ENCODE measurements around the gene FAM219A. TPM values are rescaled to one million over a fixed set of nuclear protein-coding genes. Genes with fewer than 3 reads are reported as not detected.

The FAM219A gene
- total RNA-seq, 1 experiment from 2014 or later = 38.6 TPM

- Histone ChIP-seq H3K4me1 (ENCODE audit: control insufficient read depth, insufficient read depth, low read length) (no peaks in the 10 kb centered on the region), H3K4me3 (ENCODE audit: low read depth in 2 of 2, low read length in 2 of 2) (no peak overlapping the region), H3K9me3 (ENCODE audit: control insufficient read depth, insufficient read depth, low read depth, low read length) (no peaks in the 10 kb centered on the region), H3K27ac (ENCODE audit: low read length) (no peak overlapping the region), H3K27me3 (ENCODE audit: control insufficient read depth, insufficient read depth, low read length) (no peaks in the 10 kb centered on the region), H3K36me3 (ENCODE audit: control insufficient read depth, insufficient read depth, low read length) (no peaks in the 10 kb centered on the region; the same call in none of the 2 replicates)
- BruUV-seq (replicated peaks) = no TSS peak
- ATAC-seq (no peak), DNase-seq (ENCODE audit: low read depth, low spot score) (no peak)
- intact Hi-C loops (cut with micrococcal nuclease; ENCODE audit: unreplicated experiment) (no loop called here), in situ Hi-C loops (cut with HindIII; ENCODE audit: low pct_unique_long_range_greater_than_20kb, low sequenced_read_pairs) (no loop called here)
- CTCF ChIA-PET = no interaction called here
- TF ChIP-seq TCF7L2 (IDR thresholded peaks at IDR 0.05; ENCODE audit: low read depth, low read length) = no peak
- no peak for TF ChIP-seq SIN3A (IDR thresholded peaks at IDR 0.05; ENCODE audit: borderline replicate concordance, insufficient read depth, low read depth, low read length)
- TF ChIP-seq, protein P1, sequence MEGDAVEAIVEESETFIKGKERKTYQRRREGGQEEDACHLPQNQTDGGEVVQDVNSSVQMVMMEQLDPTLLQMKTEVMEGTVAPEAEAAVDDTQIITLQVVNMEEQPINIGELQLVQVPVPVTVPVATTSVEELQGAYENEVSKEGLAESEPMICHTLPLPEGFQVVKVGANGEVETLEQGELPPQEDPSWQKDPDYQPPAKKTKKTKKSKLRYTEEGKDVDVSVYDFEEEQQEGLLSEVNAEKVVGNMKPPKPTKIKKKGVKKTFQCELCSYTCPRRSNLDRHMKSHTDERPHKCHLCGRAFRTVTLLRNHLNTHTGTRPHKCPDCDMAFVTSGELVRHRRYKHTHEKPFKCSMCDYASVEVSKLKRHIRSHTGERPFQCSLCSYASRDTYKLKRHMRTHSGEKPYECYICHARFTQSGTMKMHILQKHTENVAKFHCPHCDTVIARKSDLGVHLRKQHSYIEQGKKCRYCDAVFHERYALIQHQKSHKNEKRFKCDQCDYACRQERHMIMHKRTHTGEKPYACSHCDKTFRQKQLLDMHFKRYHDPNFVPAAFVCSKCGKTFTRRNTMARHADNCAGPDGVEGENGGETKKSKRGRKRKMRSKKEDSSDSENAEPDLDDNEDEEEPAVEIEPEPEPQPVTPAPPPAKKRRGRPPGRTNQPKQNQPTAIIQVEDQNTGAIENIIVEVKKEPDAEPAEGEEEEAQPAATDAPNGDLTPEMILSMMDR (IDR thresholded peaks at IDR 0.05) = no peak
- TF ChIP-seq, protein P2, sequence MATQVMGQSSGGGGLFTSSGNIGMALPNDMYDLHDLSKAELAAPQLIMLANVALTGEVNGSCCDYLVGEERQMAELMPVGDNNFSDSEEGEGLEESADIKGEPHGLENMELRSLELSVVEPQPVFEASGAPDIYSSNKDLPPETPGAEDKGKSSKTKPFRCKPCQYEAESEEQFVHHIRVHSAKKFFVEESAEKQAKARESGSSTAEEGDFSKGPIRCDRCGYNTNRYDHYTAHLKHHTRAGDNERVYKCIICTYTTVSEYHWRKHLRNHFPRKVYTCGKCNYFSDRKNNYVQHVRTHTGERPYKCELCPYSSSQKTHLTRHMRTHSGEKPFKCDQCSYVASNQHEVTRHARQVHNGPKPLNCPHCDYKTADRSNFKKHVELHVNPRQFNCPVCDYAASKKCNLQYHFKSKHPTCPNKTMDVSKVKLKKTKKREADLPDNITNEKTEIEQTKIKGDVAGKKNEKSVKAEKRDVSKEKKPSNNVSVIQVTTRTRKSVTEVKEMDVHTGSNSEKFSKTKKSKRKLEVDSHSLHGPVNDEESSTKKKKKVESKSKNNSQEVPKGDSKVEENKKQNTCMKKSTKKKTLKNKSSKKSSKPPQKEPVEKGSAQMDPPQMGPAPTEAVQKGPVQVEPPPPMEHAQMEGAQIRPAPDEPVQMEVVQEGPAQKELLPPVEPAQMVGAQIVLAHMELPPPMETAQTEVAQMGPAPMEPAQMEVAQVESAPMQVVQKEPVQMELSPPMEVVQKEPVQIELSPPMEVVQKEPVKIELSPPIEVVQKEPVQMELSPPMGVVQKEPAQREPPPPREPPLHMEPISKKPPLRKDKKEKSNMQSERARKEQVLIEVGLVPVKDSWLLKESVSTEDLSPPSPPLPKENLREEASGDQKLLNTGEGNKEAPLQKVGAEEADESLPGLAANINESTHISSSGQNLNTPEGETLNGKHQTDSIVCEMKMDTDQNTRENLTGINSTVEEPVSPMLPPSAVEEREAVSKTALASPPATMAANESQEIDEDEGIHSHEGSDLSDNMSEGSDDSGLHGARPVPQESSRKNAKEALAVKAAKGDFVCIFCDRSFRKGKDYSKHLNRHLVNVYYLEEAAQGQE (IDR thresholded peaks at IDR 0.05; ENCODE audit: insufficient read depth in 1 of 2, low read depth in 2 of 2, low read length in 1 of 2) = no peak
- POLR2A ChIA-PET = no interaction called here
Observed at GRCh38 chr9:34396276-34397214, 61.8 kb downstream of the FAM219A start.

GRCh38 chr9:34392511-34392910, 65.9 kb downstream of the FAM219A start:
- POLR2A ChIA-PET = interaction anchor here (0.6 kb wide), 1 partner anchor 10 kb away, joined by 7 read pairs; no protein-coding TSS in a partner anchor
- no TSS peak for BruUV-seq (replicated peaks)

More at GRCh38 chr9:34392511-34392910, 65.9 kb downstream of the FAM219A start:
- Histone ChIP-seq H3K36me3 (ENCODE audit: control insufficient read depth, insufficient read depth, low read length) (no peaks in the 10 kb centered on the region), H3K4me3 (ENCODE audit: low read depth in 2 of 2, low read length in 2 of 2) (no peak overlapping the region), H3K27ac (ENCODE audit: low read length) (no peak overlapping the region), H3K4me1 (ENCODE audit: control insufficient read depth, insufficient read depth, low read length) (no peaks in the 10 kb centered on the region), H3K27me3 (ENCODE audit: control insufficient read depth, insufficient read depth, low read length) (no peaks in the 10 kb centered on the region), H3K9me3 (ENCODE audit: control insufficient read depth, insufficient read depth, low read depth, low read length) (no peaks in the 10 kb centered on the region)
- ATAC-seq (0 out of 2 replicates have a peak, but pooled peaks have one; percentile 53), DNase-seq (ENCODE audit: low read depth, low spot score) (no peak)
- CTCF ChIA-PET = no interaction called here
- TF ChIP-seq, protein P1 (IDR thresholded peaks at IDR 0.05) = no peak
- TF ChIP-seq TCF7L2 (IDR thresholded peaks at IDR 0.05; ENCODE audit: low read depth, low read length) (no peak), SIN3A (IDR thresholded peaks at IDR 0.05; ENCODE audit: borderline replicate concordance, insufficient read depth, low read depth, low read length) (no peak), POLR2AphosphoS5 (IDR thresholded peaks at IDR 0.05; ENCODE audit: low read depth, low read length) (no peak)
- TF ChIP-seq, protein P2 (IDR thresholded peaks at IDR 0.05; ENCODE audit: insufficient read depth in 1 of 2, low read depth in 2 of 2, low read length in 1 of 2) = no peak
- intact Hi-C loops (cut with micrococcal nuclease; ENCODE audit: unreplicated experiment) = no loop called here
- in situ Hi-C loops (cut with HindIII; ENCODE audit: low pct_unique_long_range_greater_than_20kb, low sequenced_read_pairs) = no loop called here
